Thyroid gland (tissue), 4 donors: ENCODE results near the gene ZNF438. TPM values are rescaled to one million over a fixed set of nuclear protein-coding genes. Genes with fewer than 3 reads are reported as not detected.
"Not testable (repeated sequence)": the region's sequence is repeated elsewhere in the genome, so short reads cannot be mapped to it uniquely, and the experiment has no call there.

Source experiments
- DNase-seq, 2 donors: peaks; one replicate each; pipeline ENCODE4 v3.0.0-alpha.2; 2019
- H3K27ac ChIP-seq, 3 donors: fragments of 200-600 bp; sonication (generic); 1 replicate in 2 of 3; 2 replicates in 1 of 3; pipeline ENCODE4 v1.5.1; 2016 to 2019; ENCODE audit warnings: mild to moderate bottlenecking in 1 of 3, moderate library complexity in 1 of 3
- H3K27me3 ChIP-seq: fragments of 200-600 bp; sonication (generic); one replicate; pipeline ENCODE4 v1.5.1; 2019
- H3K36me3 ChIP-seq, 2 donors: fragments of 200-600 bp; sonication (generic); one replicate each; pipeline ENCODE4 v1.5.1; 2016 to 2019
- H3K4me1 ChIP-seq, 2 donors: fragments of 200-600 bp; sonication (generic); one replicate each; pipeline ENCODE4 v1.5.1; 2017 to 2019
- H3K4me3 ChIP-seq, 3 donors: fragments of 200-600 bp; sonication (generic); replicated peaks in 1 of 3; 1 replicate in 2 of 3; 2 replicates in 1 of 3; pipeline ENCODE4 v1.5.1; 2016; ENCODE audit warnings: mild to moderate bottlenecking in 1 of 3
- H3K9me3 ChIP-seq: fragments of 200-600 bp; sonication (generic); one replicate; pipeline ENCODE4 v1.5.1; 2017
- CTCF ChIP-seq, 6 experiments: fragments of 200-600 bp in 3 of 6; fragments of 450-650 bp in 3 of 6; sonication (generic) in 3 of 6; IDR thresholded peaks; one replicate each; pipeline ENCODE4 v1.5.1; 2016 to 2019; ENCODE audit warnings: antibody characterized with exemption in 6 of 6, mild to moderate bottlenecking in 2 of 6, inconsistent platforms in 1 of 6, moderate library complexity in 1 of 6
- POLR2A ChIP-seq, 2 donors: fragments of 450-650 bp; IDR thresholded peaks; one replicate each; pipeline ENCODE4 v1.6.1; 2017; ENCODE audit warnings: antibody characterized with exemption in 2 of 2, mild to moderate bottlenecking in 2 of 2, moderate library complexity in 1 of 2
- WGBS, 2 donors: methylation state at CpG; one replicate each; pipeline ENCODE4 v1.1.5; 2017; 5-methylcytosine and 5-hydroxymethylcytosine counted together
- intact Hi-C: fragments of 100-400 bp; cut with DNase I; formaldehyde crosslinking; loops from one replicate; pipeline ENCODE4 v1.15.1; 2023
- total RNA-seq, 4 donors: library from RNA; depleted of rRNA; stranded (reverse); fragments of >200 nt; gene quantifications; one replicate each; pipeline ENCODE4 v1.2.3, GENCODE V29; 2016

The ZNF438 gene
- total RNA-seq, 4 donors from 2014 or later = 19.2 to 21.8 (median 20.3) TPM

DNA sequence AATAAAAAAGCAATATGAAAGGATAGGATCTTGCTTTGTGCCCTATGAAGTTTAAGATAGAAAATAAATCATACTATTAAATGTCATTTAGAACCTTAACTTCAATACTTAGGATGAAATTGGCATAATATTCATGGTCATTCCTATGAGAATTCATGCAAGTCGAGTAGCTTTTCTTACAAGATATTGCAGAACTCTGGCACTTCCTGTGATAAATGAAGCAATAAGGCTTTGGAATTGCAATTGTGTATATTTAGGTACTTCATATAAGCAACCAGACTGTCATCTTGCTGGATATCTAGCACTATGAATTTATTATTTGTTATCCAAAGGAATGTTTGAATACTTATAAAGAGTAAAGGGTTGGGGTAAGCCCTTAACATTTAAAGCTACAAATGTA, 116.5 kb downstream of the ZNF438 start:
- Histone ChIP-seq H3K4me3 (no peak overlapping the region), H3K27ac (no peak overlapping the region), H3K4me1 (peaks cover 0 to 6% of the 10 kb centered on the region in 2 donors), H3K27me3 (no peaks in the 10 kb centered on the region), H3K36me3 (no peaks in the 10 kb centered on the region), H3K9me3 (no peaks in the 10 kb centered on the region)
- TF ChIP-seq CTCF (IDR thresholded peaks at IDR 0.05) (no peak), POLR2A (IDR thresholded peaks at IDR 0.05) (no peak)
- no peak for DNase-seq
- 67% methylated on average over 1 of the region's 1 CpG for WGBS, 2 donors
- intact Hi-C loops = no loop called here

DNA sequence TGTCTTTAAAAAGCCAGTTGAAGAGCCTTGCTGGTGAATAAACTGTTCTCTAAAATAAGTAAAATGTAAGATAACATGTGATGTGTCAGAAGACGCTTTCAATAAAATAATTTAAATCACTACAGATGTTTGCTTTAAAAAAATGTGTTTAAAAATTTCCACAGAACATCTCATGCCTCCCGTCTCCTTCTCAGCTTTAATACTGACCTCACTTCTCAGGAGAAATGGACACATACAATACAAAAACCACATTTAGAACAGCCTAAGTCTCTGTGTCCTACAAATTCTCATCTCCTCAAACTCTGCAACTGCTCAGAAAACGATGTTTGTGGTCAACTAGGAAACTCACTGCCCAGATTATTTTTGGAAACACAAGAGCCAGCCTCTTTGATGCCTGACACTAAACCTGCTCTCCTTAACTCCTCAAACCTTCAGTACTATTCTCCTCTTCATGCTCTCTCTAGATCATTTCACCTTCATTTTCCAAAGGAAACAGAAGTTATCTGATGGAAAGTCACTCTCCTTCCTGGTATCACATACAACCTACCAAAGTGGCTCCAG, 120.3 kb downstream of the ZNF438 start:
- Histone ChIP-seq H3K4me1 (peaks cover 0 to 6% of the 10 kb centered on the region in 2 donors), H3K4me3 (no peak overlapping the region), H3K36me3 (no peaks in the 10 kb centered on the region), H3K27me3 (no peaks in the 10 kb centered on the region), H3K9me3 (no peaks in the 10 kb centered on the region), H3K27ac (no peak overlapping the region)
- 76% methylated on average over 3 of the region's 3 CpGs for WGBS, 2 donors
- TF ChIP-seq POLR2A (IDR thresholded peaks at IDR 0.05) (no peak), CTCF (IDR thresholded peaks at IDR 0.05) (no peak)
- intact Hi-C loops = no loop called here
- DNase-seq = no peak

GRCh38 chr10:30903397-30904138, 128.1 kb downstream of the ZNF438 start:
- Histone ChIP-seq H3K9me3 (no peaks in the 10 kb centered on the region), H3K36me3 (peaks cover 0 to 6% of the 10 kb centered on the region in 2 donors), H3K27me3 (no peaks in the 10 kb centered on the region), H3K27ac (no peak overlapping the region), H3K4me1 (peaks cover 0 to 7% of the 10 kb centered on the region in 2 donors), H3K4me3 (no peak overlapping the region)
- TF ChIP-seq CTCF (IDR thresholded peaks at IDR 0.05) (no peak), POLR2A (IDR thresholded peaks at IDR 0.05) (no peak)
- DNase-seq = no peak
- intact Hi-C loops = no loop called here
- WGBS, 2 donors = 80 to 93% methylated on average over 2 of the region's 2 CpGs

- peaks cover 0 to 7% of the 10 kb centered on the region in 2 donors for H3K4me1 ChIP-seq
- peaks cover 0 to 6% of the 10 kb centered on the region in 2 donors for H3K36me3 ChIP-seq
- no peak for DNase-seq
- H3K27ac ChIP-seq = no peak overlapping the region
- no peak overlapping the region for H3K4me3 ChIP-seq
- H3K27me3 ChIP-seq = no peaks in the 10 kb centered on the region
- no peak for TF ChIP-seq CTCF (IDR thresholded peaks at IDR 0.05)
- no peak for TF ChIP-seq POLR2A (IDR thresholded peaks at IDR 0.05)
- no peaks in the 10 kb centered on the region for H3K9me3 ChIP-seq
- intact Hi-C loops = no loop called here
- 77 to 96% methylated on average over 12 to 29 of the region's 37 CpGs for WGBS, 2 donors
Measured at GRCh38 chr10:30902621-30903396, 128.9 kb downstream of the ZNF438 start.

DNA sequence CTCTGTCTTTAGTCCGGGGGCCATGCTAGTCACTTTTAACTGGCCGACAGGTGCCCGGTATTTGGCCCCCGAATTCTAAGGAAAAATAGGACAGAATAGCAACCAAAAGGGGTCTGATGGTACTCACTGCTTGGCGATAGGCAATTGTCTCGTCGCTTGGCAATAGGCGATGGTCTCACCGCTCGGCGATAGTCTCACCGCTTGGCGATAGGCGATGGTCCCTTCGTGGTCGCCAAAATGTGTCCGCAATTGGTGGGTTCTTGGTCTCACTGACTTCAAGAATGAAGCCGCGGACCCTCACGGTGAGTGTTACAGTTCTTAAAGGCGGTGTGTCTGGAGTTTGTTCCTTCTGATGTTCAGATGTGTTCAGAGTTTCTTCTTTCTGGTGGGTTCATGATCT, 130.2 kb downstream of the ZNF438 start:
- H3K36me3 ChIP-seq, H3K27me3 ChIP-seq, H3K4me3 ChIP-seq, H3K9me3 ChIP-seq, H3K27ac ChIP-seq, H3K4me1 ChIP-seq, intact Hi-C loops, DNase-seq: not testable (repeated sequence)
- WGBS, 2 donors = 98% methylated on average over 21 of the region's 21 CpGs
